Chondrocyte (in vitro differentiated cells): ENCODE data around the gene CEP104. TPM values are rescaled to one million over a fixed set of nuclear protein-coding genes. Genes with fewer than 3 reads are reported as not detected.

Source experiments
- DNase-seq: peaks from one replicate; pipeline ENCODE4 v3.0.0; 2021; ENCODE audit warnings: mixed read lengths, low spot score
- H3K27ac Mint-ChIP-seq: one replicate; pipeline ENCODE4 v1.8.0; 2021; ENCODE audit warnings: mild to moderate bottlenecking, moderate library complexity, mixed read lengths; ENCODE audit not compliant: unreplicated experiment
- H3K27me3 Mint-ChIP-seq: 2 replicates; pipeline ENCODE4 v1.8.0; 2021; ENCODE audit warnings: low read depth, mixed read lengths
- H3K36me3 Mint-ChIP-seq: 2 replicates; pipeline ENCODE4 v1.8.0; 2021; ENCODE audit warnings: low read depth, mixed read lengths
- H3K4me1 Mint-ChIP-seq: 2 replicates; pipeline ENCODE4 v1.8.0; 2021; ENCODE audit warnings: low read depth, mild to moderate bottlenecking, mixed read lengths
- H3K4me3 Mint-ChIP-seq: one replicate; pipeline ENCODE4 v1.8.0; 2021; ENCODE audit warnings: mild to moderate bottlenecking, moderate library complexity, mixed read lengths; ENCODE audit not compliant: unreplicated experiment
- H3K9me3 Mint-ChIP-seq: 2 replicates; pipeline ENCODE4 v1.8.0; 2021; ENCODE audit warnings: low read depth, mixed read lengths
- CTCF ChIP-seq: fragments of 200-600 bp; sonication (generic); IDR thresholded peaks from 2 replicates; pipeline ENCODE4 v1.5.0; 2021; ENCODE audit warnings: antibody characterized with exemption, mild to moderate bottlenecking, moderate library complexity
- total RNA-seq: library from RNA; stranded (reverse); gene quantifications from 3 replicates; pipeline ENCODE4 v1.2.1, GENCODE V29; 2021

Gene CEP104
- total RNA-seq, 1 donor from 2014 or later = 37.4 TPM

GRCh38 chr1:3821004-3821403 is 36.0 kb downstream of the CEP104 start:
- Mint-ChIP-seq H3K27ac (no peak overlapping the region), H3K4me1 (peaks cover 13% of the 10 kb centered on the region), H3K27me3 (no peaks in the 10 kb centered on the region), H3K4me3 (no peak overlapping the region), H3K9me3 (no peaks in the 10 kb centered on the region), H3K36me3 (peaks cover 37% of the 10 kb centered on the region)
- DNase-seq = peak; percentile 72
- no peak for TF ChIP-seq CTCF

GRCh38 chr1:3820316-3820715 is 36.7 kb downstream of the CEP104 start:
- Mint-ChIP-seq H3K4me1 (peaks cover 13% of the 10 kb centered on the region), H3K36me3 (peaks cover 31% of the 10 kb centered on the region), H3K27me3 (no peaks in the 10 kb centered on the region), H3K4me3 (no peak overlapping the region), H3K27ac (peak overlapping the region; percentile 84), H3K9me3 (no peaks in the 10 kb centered on the region)
- DNase-seq = peak; percentile 78
- no peak for TF ChIP-seq CTCF

GRCh38 chr1:3819771-3820200 is 37.2 kb downstream of the CEP104 start:
- peaks cover 34% of the 10 kb centered on the region for H3K36me3 Mint-ChIP-seq
- H3K9me3 Mint-ChIP-seq = no peaks in the 10 kb centered on the region
- no peak for TF ChIP-seq CTCF
- H3K4me3 Mint-ChIP-seq = peak overlapping the region; percentile 16
- peaks cover 13% of the 10 kb centered on the region for H3K4me1 Mint-ChIP-seq
- DNase-seq = peak; percentile 52
- peak overlapping the region; percentile 84 for H3K27ac Mint-ChIP-seq
- no peaks in the 10 kb centered on the region for H3K27me3 Mint-ChIP-seq

GRCh38 chr1:3817821-3818597 is 39.0 kb downstream of the CEP104 start:
- no peak overlapping the region for H3K27ac Mint-ChIP-seq
- no peak overlapping the region for H3K4me3 Mint-ChIP-seq
- peak; percentile 84 for DNase-seq
- no peak for TF ChIP-seq CTCF
- H3K4me1 Mint-ChIP-seq = peaks cover 13% of the 10 kb centered on the region
- no peaks in the 10 kb centered on the region for H3K9me3 Mint-ChIP-seq
- H3K36me3 Mint-ChIP-seq = peaks cover 37% of the 10 kb centered on the region
- no peaks in the 10 kb centered on the region for H3K27me3 Mint-ChIP-seq

- no peak overlapping the region for H3K4me3 Mint-ChIP-seq
- no peaks in the 10 kb centered on the region for H3K9me3 Mint-ChIP-seq
- peaks cover 33% of the 10 kb centered on the region for H3K36me3 Mint-ChIP-seq
- H3K27me3 Mint-ChIP-seq = no peaks in the 10 kb centered on the region
- H3K27ac Mint-ChIP-seq = no peak overlapping the region
- peak; percentile 86 for DNase-seq
- no peak for TF ChIP-seq CTCF
- peaks cover 13% of the 10 kb centered on the region for H3K4me1 Mint-ChIP-seq
Observed at GRCh38 chr1:3817138-3817740, 39.8 kb downstream of the CEP104 start.
